Spleen (tissue), 7 donors: ENCODE results near the gene RNF181.

Experiments used
- POLR2A ChIP-seq, 3 donors: fragments of 450-650 bp; IDR thresholded peaks; one replicate each; pipeline ENCODE4 v1.5.1; 2017; ENCODE audit warnings: antibody characterized with exemption in 3 of 3, mild to moderate bottlenecking in 1 of 3
- TF ChIP-seq, protein P1 (sequence below), 11 experiments: fragments of 200-600 bp in 7 of 11; fragments of 450-650 bp in 4 of 11; sonication (generic) in 4 of 11; IDR thresholded peaks in 8 of 11; conservative IDR thresholded peaks in 3 of 11; 1 replicate in 7 of 11; 2 replicates in 4 of 11; pipeline versions ENCODE4 v1.4.0 to v1.8.0; 2016 to 2021; ENCODE audit warnings: antibody characterized with exemption in 11 of 11, inconsistent platforms in 4 of 11, mild to moderate bottlenecking in 1 of 11
- donor health status: DM: no; HTN: no; CAD: no; lungs with moderate emphysema.
- donor health status: DM: no; HTN: no; CAD: no.
- donor health status: DM: no; HTN: no; CAD: no.

GRCh38 chr2:85561280-85562212, 34.0 kb upstream of the RNF181 start, which contains the start of gene GGCX:
- peak in 2 of 3 donors; percentile 59 to 84 for TF ChIP-seq POLR2A (IDR thresholded peaks at IDR 0.05)
- TF ChIP-seq, protein P1, sequence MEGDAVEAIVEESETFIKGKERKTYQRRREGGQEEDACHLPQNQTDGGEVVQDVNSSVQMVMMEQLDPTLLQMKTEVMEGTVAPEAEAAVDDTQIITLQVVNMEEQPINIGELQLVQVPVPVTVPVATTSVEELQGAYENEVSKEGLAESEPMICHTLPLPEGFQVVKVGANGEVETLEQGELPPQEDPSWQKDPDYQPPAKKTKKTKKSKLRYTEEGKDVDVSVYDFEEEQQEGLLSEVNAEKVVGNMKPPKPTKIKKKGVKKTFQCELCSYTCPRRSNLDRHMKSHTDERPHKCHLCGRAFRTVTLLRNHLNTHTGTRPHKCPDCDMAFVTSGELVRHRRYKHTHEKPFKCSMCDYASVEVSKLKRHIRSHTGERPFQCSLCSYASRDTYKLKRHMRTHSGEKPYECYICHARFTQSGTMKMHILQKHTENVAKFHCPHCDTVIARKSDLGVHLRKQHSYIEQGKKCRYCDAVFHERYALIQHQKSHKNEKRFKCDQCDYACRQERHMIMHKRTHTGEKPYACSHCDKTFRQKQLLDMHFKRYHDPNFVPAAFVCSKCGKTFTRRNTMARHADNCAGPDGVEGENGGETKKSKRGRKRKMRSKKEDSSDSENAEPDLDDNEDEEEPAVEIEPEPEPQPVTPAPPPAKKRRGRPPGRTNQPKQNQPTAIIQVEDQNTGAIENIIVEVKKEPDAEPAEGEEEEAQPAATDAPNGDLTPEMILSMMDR (IDR thresholded peaks at IDR 0.05 in 8 of 11, conservative IDR thresholded peaks at IDR 0.05 in 3 of 11) = peak in 8 of 11 experiments; percentile 8 to 60 (median 46)
